HT1080 (cell line): ENCODE measurements around the gene IFT57. TPM values are rescaled to one million over a fixed set of nuclear protein-coding genes. Genes with fewer than 3 reads are reported as not detected.
A peak's percentile ranks its signal among the peaks of the same experiment; 100 is the strongest.
"Not testable (repeated sequence)": the region's sequence is repeated elsewhere in the genome, so short reads cannot be mapped to it uniquely, and the experiment has no call there.

ENCODE experiments used
- DNase-seq: peaks from one replicate; pipeline ENCODE4 v3.0.0-alpha.2; 2015; ENCODE audit warnings: low read depth
- polyA plus RNA-seq, 2 experiments: library from polyadenylated mRNA; depleted of rRNA; stranded (reverse); fragments of >200 nt; gene quantifications; 2 replicates each; pipeline ENCODE4 v1.2.3, GENCODE V29; 2015
- total RNA-seq: library from RNA; depleted of rRNA; stranded (reverse); fragments of >200 nt; shearing (Covaris generic); gene quantifications from 2 replicates; pipeline ENCODE4 v1.2.3, GENCODE V29; 2014; rRNA removed

The IFT57 gene
- 83.1 and 84.1 TPM in 2 replicates for total RNA-seq
- 33.3 and 45.3 TPM in 2 replicates for polyA plus RNA-seq (2015; cell fraction: cytosol; rRNA removed)
- polyA plus RNA-seq (2015; cell fraction: nucleus; rRNA removed) = 17.0 and 34.4 TPM in 2 replicates

GRCh38 chr3:108221911-108222852 is at the start of gene IFT57:
TSS of gene IFT57 (minus strand) at chr3:108222424. CDS start at chr3:108222322, 102 bp downstream.
- peak; percentile 100 for DNase-seq

- no peak for DNase-seq
Observed at GRCh38 chr3:108271626-108272025, 49.4 kb upstream of the IFT57 start.

GRCh38 chr3:108268235-108268634 is 46.0 kb upstream of the IFT57 start:
- peak; percentile 26 for DNase-seq

- DNase-seq = not testable (repeated sequence)
Observed at GRCh38 chr3:108264534-108265298, 42.5 kb upstream of the IFT57 start.

GRCh38 chr3:108255131-108255530 is 32.9 kb upstream of the IFT57 start:
- no peak for DNase-seq

- no peak for DNase-seq
Observed at GRCh38 chr3:108251844-108252243, 29.6 kb upstream of the IFT57 start.

- DNase-seq = no peak
Observed at GRCh38 chr3:108251265-108251664, 29.0 kb upstream of the IFT57 start.

- DNase-seq = peak; percentile 74
Observed at GRCh38 chr3:108250626-108251025, 28.4 kb upstream of the IFT57 start.

GRCh38 chr3:108243243-108243642 is 21.0 kb upstream of the IFT57 start:
- DNase-seq = no peak

- no peak for DNase-seq
Observed at GRCh38 chr3:108242776-108243175, 20.6 kb upstream of the IFT57 start.

GRCh38 chr3:108241721-108242120 is 19.5 kb upstream of the IFT57 start:
- DNase-seq = no peak

- DNase-seq = no peak
Observed at GRCh38 chr3:108241146-108241545, 18.9 kb upstream of the IFT57 start.

- no peak for DNase-seq
Observed at GRCh38 chr3:108239082-108239481, 16.9 kb upstream of the IFT57 start.

GRCh38 chr3:108235290-108235689 is 13.1 kb upstream of the IFT57 start:
- DNase-seq = no peak

GRCh38 chr3:108234387-108234957 is 12.2 kb upstream of the IFT57 start:
- DNase-seq = no peak

- DNase-seq = no peak
Observed at GRCh38 chr3:108228286-108228685, 6.1 kb upstream of the IFT57 start.

GRCh38 chr3:108227131-108227530 is 4.9 kb upstream of the IFT57 start:
- DNase-seq = no peak

- no peak for DNase-seq
Observed at GRCh38 chr3:108225221-108225620, 3.0 kb upstream of the IFT57 start.

- no peak for DNase-seq
Observed at GRCh38 chr3:108223928-108224327, 1.7 kb upstream of the IFT57 start.

- DNase-seq = no peak
Observed at GRCh38 chr3:108222853-108223565, 785 bp upstream of the IFT57 start.

- peak; percentile 10 for DNase-seq
Observed at GRCh38 chr3:108221393-108221792, 831 bp downstream of the IFT57 start.
